NCI-H524 treated with DMSO at 0.1 percent for 48 hours (cell line): ENCODE results near the gene PRRC2A.
A peak's percentile ranks its signal among the peaks of the same experiment; 100 is the strongest.

Experiments used
- DNase-seq: peaks from one replicate; lab custom pipeline; 2025; lab: John Stamatoyannopoulos, UW

The PRRC2A gene

GRCh38 chr6:31626952-31627351, 6.4 kb downstream of the PRRC2A start:
- no peak for DNase-seq

- DNase-seq = no peak
These were observed 7.3 kb downstream of the PRRC2A start for GRCh38 chr6:31627690-31628287.

GRCh38 chr6:31629014-31629413, 8.5 kb downstream of the PRRC2A start:
- no peak for DNase-seq

GRCh38 chr6:31630177-31630934, 9.8 kb downstream of the PRRC2A start:
- no peak for DNase-seq

GRCh38 chr6:31631209-31631608, 10.7 kb downstream of the PRRC2A start:
- no peak for DNase-seq

GRCh38 chr6:31631681-31632278, 11.3 kb downstream of the PRRC2A start:
- no peak for DNase-seq

GRCh38 chr6:31632279-31632946, 11.9 kb downstream of the PRRC2A start:
- no peak for DNase-seq

- no peak for DNase-seq
These were observed 12.9 kb downstream of the PRRC2A start for GRCh38 chr6:31633447-31633846.

- DNase-seq = no peak
These were observed 13.6 kb downstream of the PRRC2A start for GRCh38 chr6:31634131-31634530.

- DNase-seq = no peak
These were observed 14.6 kb downstream of the PRRC2A start for GRCh38 chr6:31634969-31635575.

- DNase-seq = no peak
These were observed 16.4 kb downstream of the PRRC2A start for GRCh38 chr6:31636698-31637596.

GRCh38 chr6:31639043-31639442, 18.5 kb downstream of the PRRC2A start:
- no peak for DNase-seq

GRCh38 chr6:31639449-31639861, 18.9 kb downstream of the PRRC2A start:
- no peak for DNase-seq

- DNase-seq = no peak
These were observed 20.1 kb downstream of the PRRC2A start for GRCh38 chr6:31640612-31641011.

GRCh38 chr6:31641370-31641769, 20.9 kb downstream of the PRRC2A start:
- no peak for DNase-seq

GRCh38 chr6:31642798-31643570, 22.5 kb downstream of the PRRC2A start:
- no peak for DNase-seq

- no peak for DNase-seq
These were observed 23.4 kb downstream of the PRRC2A start for GRCh38 chr6:31643818-31644454.

- no peak for DNase-seq
These were observed 24.8 kb downstream of the PRRC2A start for GRCh38 chr6:31645325-31645724.

- peak; percentile 2 for DNase-seq
These were observed 31.2 kb downstream of the PRRC2A start for GRCh38 chr6:31651602-31652191.
